Measurements from ENCODE around the gene LDLRAD3. TPM values are rescaled to one million over a fixed set of nuclear protein-coding genes. Genes with fewer than 3 reads are reported as not detected.

The LDLRAD3 gene
- total and polyA plus RNA-seq, 9 donors: 14.5 to 32.4 (median 17.2) TPM

GRCh38 chr11:36079878-36080675 lies 136.2 kb downstream of the LDLRAD3 start:
- Histone ChIP-seq H3K36me3 (no peaks in the 10 kb centered on the region), H3K27ac (no peak overlapping the region), H3K27me3 (no peaks in the 10 kb centered on the region), H3K4me3 (no peak overlapping the region), H3K4me1 (ENCODE audit: insufficient read depth) (no peaks in the 10 kb centered on the region), H3K9me3 (no peaks in the 10 kb centered on the region)
- no peak for TF ChIP-seq EP300 (IDR thresholded peaks at IDR 0.05)
- no peak for TF ChIP-seq POLR2A (IDR thresholded peaks at IDR 0.05)
- no peak for TF ChIP-seq CTCF (IDR thresholded peaks at IDR 0.05)
- 53 to 58% (median 56%) methylated on average over 7 of the region's 7 CpGs for WGBS, 3 donors
- DNase-seq: no peak
- intact Hi-C loops (cut with DNase I): no loop called here

GRCh38 chr11:36081274-36081945 lies 137.5 kb downstream of the LDLRAD3 start:
- no peaks in the 10 kb centered on the region for H3K9me3 ChIP-seq
- no peaks in the 10 kb centered on the region for H3K36me3 ChIP-seq
- intact Hi-C loops (cut with DNase I): no loop called here
- no peak overlapping the region for H3K27ac ChIP-seq
- DNase-seq: no peak
- no peaks in the 10 kb centered on the region for H3K4me1 ChIP-seq (ENCODE audit: insufficient read depth)
- no peaks in the 10 kb centered on the region for H3K27me3 ChIP-seq
- TF ChIP-seq POLR2A (IDR thresholded peaks at IDR 0.05): no peak
- no peak for TF ChIP-seq CTCF (IDR thresholded peaks at IDR 0.05)
- no peak for TF ChIP-seq EP300 (IDR thresholded peaks at IDR 0.05)
- 96% methylated on average over 11 of the region's 11 CpGs for WGBS, 3 donors
- no peak overlapping the region for H3K4me3 ChIP-seq

- Histone ChIP-seq H3K36me3 (no peaks in the 10 kb centered on the region), H3K27ac (no peak overlapping the region), H3K4me3 (no peak overlapping the region), H3K27me3 (no peaks in the 10 kb centered on the region), H3K9me3 (no peaks in the 10 kb centered on the region), H3K4me1 (ENCODE audit: insufficient read depth) (no peaks in the 10 kb centered on the region)
- no peak for TF ChIP-seq POLR2A (IDR thresholded peaks at IDR 0.05)
- no peak for TF ChIP-seq EP300 (IDR thresholded peaks at IDR 0.05)
- TF ChIP-seq CTCF (IDR thresholded peaks at IDR 0.05): no peak
- WGBS, 3 donors: 80 to 92% (median 90%) methylated on average over 6 of the region's 6 CpGs
- no peak for DNase-seq
- intact Hi-C loops (cut with DNase I): no loop called here
Observed at GRCh38 chr11:36086366-36086765, 142.5 kb downstream of the LDLRAD3 start.

GRCh38 chr11:36088266-36088972 lies 144.6 kb downstream of the LDLRAD3 start:
- DNase-seq: no peak
- TF ChIP-seq POLR2A (IDR thresholded peaks at IDR 0.05) (no peak), EP300 (IDR thresholded peaks at IDR 0.05) (no peak), CTCF (IDR thresholded peaks at IDR 0.05) (no peak)
- Histone ChIP-seq H3K27ac (no peak overlapping the region), H3K36me3 (no peaks in the 10 kb centered on the region), H3K27me3 (no peaks in the 10 kb centered on the region), H3K4me3 (no peak overlapping the region), H3K9me3 (no peaks in the 10 kb centered on the region), H3K4me1 (ENCODE audit: insufficient read depth) (no peaks in the 10 kb centered on the region)
- WGBS, 3 donors: 67 to 75% (median 67%) methylated on average over 6 of the region's 6 CpGs
- intact Hi-C loops (cut with DNase I): no loop called here

Measured in ovary (tissue), 9 donors.